Panc1 (cell line): ENCODE measurements around the gene MAPK11. TPM values are rescaled to one million over a fixed set of nuclear protein-coding genes. Genes with fewer than 3 reads are reported as not detected.

ENCODE experiments used
- ATAC-seq: fragments of 200-7000 bp; cut with Tn5 transposase; 2 replicates; pipeline ENCODE4 v1.9.1; 2020; ENCODE audit warnings: mild to moderate bottlenecking, moderate library complexity
- BruUV-seq: library from RNA; stranded (reverse); fragments of 400-500 nt; replicated peaks from 2 replicates; lab custom pipeline; 2021; lab: Mats Ljungman, UMichigan
- CTCF ChIA-PET: fragments of 300-600 bp; sonication (Branson Sonifier 250); formaldehyde crosslinking; loops from one replicate; lab custom pipeline; 2022; ENCODE audit warnings: antibody characterized with exemption; lab: Charles Lee
- POLR2A ChIA-PET: fragments of 300-600 bp; sonication (Branson Sonifier 250); formaldehyde crosslinking; loops from one replicate; lab custom pipeline; 2022; ENCODE audit warnings: antibody characterized with exemption; lab: Charles Lee
- DNase-seq: peaks from one replicate; pipeline ENCODE4 v3.0.0-alpha.2; 2010; ENCODE audit warnings: low read depth, low spot score
- H3K27ac ChIP-seq: 2 replicates; pipeline ENCODE4 v1.5.1; 2011; ENCODE audit warnings: mild to moderate bottlenecking, low read length, inconsistent platforms
- H3K27me3 ChIP-seq: fragments of 200-500 bp; sonication (Bioruptor generic); 2 replicates; pipeline ENCODE4 v1.6.0; 2014; ENCODE audit warnings: low read length, inconsistent platforms; ENCODE audit not compliant: control insufficient read depth, insufficient read depth
- H3K36me3 ChIP-seq: fragments of 200-500 bp; sonication (Bioruptor generic); 2 replicates; pipeline ENCODE4 v1.5.1; 2014; ENCODE audit warnings: inconsistent platforms, mild to moderate bottlenecking, low read length, moderate library complexity; ENCODE audit not compliant: control insufficient read depth, insufficient read depth
- H3K4me1 ChIP-seq: 2 replicates; pipeline ENCODE4 v1.5.1; 2011; ENCODE audit warnings: inconsistent platforms, mild to moderate bottlenecking, low read length, moderate library complexity; ENCODE audit not compliant: control insufficient read depth, insufficient read depth
- H3K4me3 ChIP-seq, 2 experiments: 2 replicates each; pipeline ENCODE4 v1.5.1; 2011 to 2012; ENCODE audit warnings: low read depth in 2 of 2, low read length in 2 of 2, mild to moderate bottlenecking in 2 of 2, inconsistent platforms in 1 of 2, moderate library complexity in 1 of 2
- H3K9me3 ChIP-seq: fragments of 200-500 bp; sonication (Bioruptor generic); 2 replicates; pipeline ENCODE4 v1.5.1; 2014; ENCODE audit warnings: low read depth, mild to moderate bottlenecking, inconsistent platforms, low read length, moderate library complexity; ENCODE audit not compliant: control insufficient read depth, insufficient read depth
- CTCF ChIP-seq: fragments of 450-650 bp; IDR thresholded peaks from 2 replicates; pipeline ENCODE4 v1.5.1; 2017; ENCODE audit warnings: mild to moderate bottlenecking
- POLR2AphosphoS5 ChIP-seq: IDR thresholded peaks from 2 replicates; pipeline ENCODE4 v1.6.1; 2012; ENCODE audit warnings: mild to moderate bottlenecking, low read depth, low read length, moderate library complexity
- REST ChIP-seq, 2 experiments: IDR thresholded peaks; 2 replicates each; pipeline ENCODE4 v1.6.1; 2011 to 2012; ENCODE audit warnings: low read depth in 2 of 2, control low read depth in 1 of 2, low read length in 1 of 2, mild to moderate bottlenecking in 1 of 2, moderate library complexity in 1 of 2; ENCODE audit not compliant: insufficient read depth in 1 of 2
- SIN3A ChIP-seq: IDR thresholded peaks from 2 replicates; pipeline ENCODE4 v1.6.1; 2012; ENCODE audit warnings: low read depth, mild to moderate bottlenecking, low read length, moderate library complexity, borderline replicate concordance; ENCODE audit not compliant: insufficient read depth
- TCF7L2 ChIP-seq: IDR thresholded peaks from 2 replicates; pipeline ENCODE4 v1.6.1; 2011; ENCODE audit warnings: mild to moderate bottlenecking, low read depth, low read length, inconsistent platforms
- in situ Hi-C: cut with HindIII; loops from 2 replicates; pipeline ENCODE4 v1.10.0; 2016; ENCODE audit warnings: low sequenced_read_pairs, low pct_unique_long_range_greater_than_20kb
- intact Hi-C: fragments of 100-400 bp; cut with micrococcal nuclease; formaldehyde crosslinking; loops from one replicate; pipeline ENCODE4 v1.10.0; 2022; ENCODE audit not compliant: unreplicated experiment
- total RNA-seq: library from RNA; stranded (reverse); gene quantifications from one replicate; pipeline ENCODE4 v1.2.1, GENCODE V29; 2021; ENCODE audit not compliant: unreplicated experiment

Gene MAPK11
- total RNA-seq, 1 experiment from 2014 or later, result 77.7 TPM

GRCh38 chr22:50249341-50250248, 20.6 kb downstream of the MAPK11 start:
- intact Hi-C loops (no loop called here), in situ Hi-C loops (no loop called here)
- TF ChIP-seq REST (IDR thresholded peaks at IDR 0.05; ENCODE audit: insufficient read depth in 1 of 2, low read depth in 2 of 2, low read length in 1 of 2), result no peak
- no peak for TF ChIP-seq POLR2AphosphoS5
- no peak for TF ChIP-seq TCF7L2
- TF ChIP-seq CTCF, result no peak
- no peak for TF ChIP-seq SIN3A
- no TSS peak for BruUV-seq
- H3K27ac ChIP-seq, result peak overlapping the region; percentile 78; the same call in 1 of the 2 replicates
- H3K27me3 ChIP-seq, result no peaks in the 10 kb centered on the region
- H3K9me3 ChIP-seq, result no peaks in the 10 kb centered on the region
- ATAC-seq (no peak), DNase-seq (no peak)
- ChIA-PET POLR2A (no interaction called here), CTCF (no interaction called here)
- H3K4me1 ChIP-seq, result peaks cover 25% of the 10 kb centered on the region
- peak overlapping the region in 1 of 2 experiments; percentile 62; a peak in 1 of 4 replicates for H3K4me3 ChIP-seq
- no peaks in the 10 kb centered on the region; the same call in 1 of the 2 replicates for H3K36me3 ChIP-seq

GRCh38 chr22:50248196-50249081, 21.7 kb downstream of the MAPK11 start:
- H3K4me3 ChIP-seq, result no peak overlapping the region
- in situ Hi-C loops (no loop called here), intact Hi-C loops (no loop called here)
- ATAC-seq (no peak), DNase-seq (no peak)
- BruUV-seq, result no TSS peak
- H3K36me3 ChIP-seq, result no peaks in the 10 kb centered on the region; the same call in 1 of the 2 replicates
- no peaks in the 10 kb centered on the region for H3K9me3 ChIP-seq
- ChIA-PET CTCF (no interaction called here), POLR2A (no interaction called here)
- H3K27ac ChIP-seq, result no peak overlapping the region
- no peak for TF ChIP-seq REST (IDR thresholded peaks at IDR 0.05; ENCODE audit: insufficient read depth in 1 of 2, low read depth in 2 of 2, low read length in 1 of 2)
- TF ChIP-seq TCF7L2, result no peak
- TF ChIP-seq SIN3A, result no peak
- TF ChIP-seq POLR2AphosphoS5, result no peak
- TF ChIP-seq CTCF, result no peak
- peaks cover 18% of the 10 kb centered on the region for H3K4me1 ChIP-seq
- no peaks in the 10 kb centered on the region for H3K27me3 ChIP-seq
